Measurements from ENCODE around the gene KDM4D.
"Not testable (repeated sequence)": the region's sequence is repeated elsewhere in the genome, so short reads cannot be mapped to it uniquely, and the experiment has no call there.

Gene KDM4D

GRCh38 chr11:94973099-94973968 is at the start of gene KDM4D, which contains the start of gene CWC15:
KDM4D (plus strand) TSS chr11:94973709; CDS start chr11:94997373, 23,664 bp downstream.
CWC15 (minus strand) TSS chr11:94973556; CDS start chr11:94972185, 1,371 bp downstream.
- peak; percentile 93 to 94 for DNase-seq

- no peak for DNase-seq
These were observed 49.3 kb upstream of the KDM4D start for GRCh38 chr11:94924171-94924572.

DNA sequence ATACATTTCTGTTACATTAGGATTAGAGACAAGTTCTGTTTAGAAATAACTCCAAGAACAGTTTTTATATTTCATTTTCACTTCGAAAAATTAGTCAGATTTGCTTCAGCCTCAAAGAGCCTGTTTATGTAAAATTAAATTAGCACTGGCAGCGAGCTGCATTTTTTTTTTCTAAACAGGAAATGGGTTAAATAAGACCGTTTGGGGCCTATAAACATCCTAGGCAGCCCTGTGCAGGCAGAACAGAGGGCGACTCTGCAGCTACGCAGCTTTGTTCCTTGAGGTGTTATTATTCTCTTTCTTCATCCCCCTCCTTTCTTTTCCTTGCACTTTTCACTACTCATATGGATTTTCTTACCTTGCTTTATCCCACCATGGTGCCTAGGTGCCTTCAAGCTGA is 48.9 kb upstream of the KDM4D start:
- no peak for DNase-seq

DNA sequence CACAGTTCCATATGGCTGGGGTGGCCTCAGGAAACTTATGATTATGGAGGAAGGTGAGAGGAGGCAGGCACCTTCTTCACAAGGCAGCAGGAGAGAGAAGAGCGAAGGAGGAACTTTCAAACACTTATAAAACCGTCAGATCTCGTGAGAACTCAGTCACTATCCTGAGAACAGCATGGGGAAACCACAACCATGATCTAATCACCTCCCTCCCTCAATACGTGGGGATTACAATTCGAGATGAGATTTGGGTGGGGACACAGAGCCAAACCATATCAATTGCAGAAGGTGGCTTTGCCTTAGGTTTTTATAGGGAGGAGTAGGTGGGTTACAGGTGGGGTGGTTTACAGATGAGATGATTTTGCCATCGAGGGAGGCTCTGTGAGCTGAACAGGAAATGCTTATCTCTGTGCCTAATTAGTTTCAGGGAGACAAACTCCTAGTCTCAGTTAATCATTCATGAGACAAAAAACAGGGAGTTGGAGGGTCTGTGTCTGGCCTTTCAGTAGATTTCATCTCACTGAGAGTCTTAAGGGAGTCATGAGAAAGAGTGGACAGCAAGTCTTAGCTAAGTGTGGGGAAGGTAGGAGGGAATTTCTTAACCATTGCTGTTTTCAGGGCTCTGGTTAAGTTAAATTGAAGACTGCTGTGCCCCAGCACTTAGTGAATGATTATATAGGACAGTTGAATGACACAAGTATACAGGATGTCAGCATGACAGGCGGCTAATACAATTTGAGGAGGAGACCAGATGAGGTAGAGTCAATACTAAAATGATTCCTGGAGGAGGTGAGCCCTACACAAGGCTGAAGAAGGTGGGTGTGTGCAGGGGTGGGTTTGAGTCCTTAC is 47.9 kb upstream of the KDM4D start:
- DNase-seq: no peak

GRCh38 chr11:94926271-94926625 is 47.3 kb upstream of the KDM4D start:
- no peak for DNase-seq

DNA sequence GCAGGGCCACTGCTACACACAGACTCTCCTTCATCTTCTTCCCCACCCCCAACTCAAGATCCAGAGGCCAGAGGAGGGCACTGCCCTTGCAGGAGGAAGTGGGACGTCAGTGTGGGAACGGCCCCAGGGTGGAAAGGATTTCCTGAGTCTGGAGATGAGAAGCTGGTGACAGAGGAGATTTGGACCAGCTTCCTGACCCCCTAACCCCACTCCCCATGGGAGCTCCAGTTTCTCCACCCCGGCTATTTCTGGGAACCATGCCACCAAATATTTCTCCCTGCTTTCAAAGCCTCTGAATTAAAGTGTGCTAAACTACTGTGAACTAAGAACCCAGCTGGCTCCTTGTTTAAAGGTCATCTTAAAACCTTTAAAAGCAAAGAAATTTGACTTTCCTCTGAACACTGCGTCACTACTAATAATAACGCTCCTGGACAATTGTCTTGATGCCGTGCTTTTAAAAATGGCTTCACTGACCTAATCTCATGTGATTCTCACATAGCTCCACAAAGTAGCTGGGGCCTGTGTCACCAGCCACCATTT is 46.7 kb upstream of the KDM4D start:
- no peak for DNase-seq

- no peak for DNase-seq
These were observed 45.2 kb upstream of the KDM4D start for GRCh38 chr11:94928117-94928990.

DNA sequence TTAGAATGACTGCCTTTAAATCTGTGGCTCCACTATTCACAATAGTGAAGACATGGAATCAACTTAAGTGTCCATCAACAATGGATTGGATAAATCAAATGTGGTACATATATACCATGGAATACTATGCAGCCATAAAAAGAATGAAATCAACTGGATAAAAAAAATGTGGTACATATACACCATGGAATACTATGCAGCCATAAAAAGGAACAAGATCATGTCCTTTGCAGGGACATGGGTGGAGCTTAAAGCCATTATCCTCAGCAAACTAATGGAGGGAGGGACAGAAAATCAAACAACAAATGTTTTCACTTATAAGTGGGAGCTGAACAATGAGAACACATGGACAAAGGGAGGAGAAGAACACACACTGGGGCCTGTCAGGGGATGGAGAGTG is 41.4 kb upstream of the KDM4D start:
- not testable (repeated sequence) for DNase-seq

GRCh38 chr11:94932503-94932902 is 41.0 kb upstream of the KDM4D start:
- no peak for DNase-seq

DNA sequence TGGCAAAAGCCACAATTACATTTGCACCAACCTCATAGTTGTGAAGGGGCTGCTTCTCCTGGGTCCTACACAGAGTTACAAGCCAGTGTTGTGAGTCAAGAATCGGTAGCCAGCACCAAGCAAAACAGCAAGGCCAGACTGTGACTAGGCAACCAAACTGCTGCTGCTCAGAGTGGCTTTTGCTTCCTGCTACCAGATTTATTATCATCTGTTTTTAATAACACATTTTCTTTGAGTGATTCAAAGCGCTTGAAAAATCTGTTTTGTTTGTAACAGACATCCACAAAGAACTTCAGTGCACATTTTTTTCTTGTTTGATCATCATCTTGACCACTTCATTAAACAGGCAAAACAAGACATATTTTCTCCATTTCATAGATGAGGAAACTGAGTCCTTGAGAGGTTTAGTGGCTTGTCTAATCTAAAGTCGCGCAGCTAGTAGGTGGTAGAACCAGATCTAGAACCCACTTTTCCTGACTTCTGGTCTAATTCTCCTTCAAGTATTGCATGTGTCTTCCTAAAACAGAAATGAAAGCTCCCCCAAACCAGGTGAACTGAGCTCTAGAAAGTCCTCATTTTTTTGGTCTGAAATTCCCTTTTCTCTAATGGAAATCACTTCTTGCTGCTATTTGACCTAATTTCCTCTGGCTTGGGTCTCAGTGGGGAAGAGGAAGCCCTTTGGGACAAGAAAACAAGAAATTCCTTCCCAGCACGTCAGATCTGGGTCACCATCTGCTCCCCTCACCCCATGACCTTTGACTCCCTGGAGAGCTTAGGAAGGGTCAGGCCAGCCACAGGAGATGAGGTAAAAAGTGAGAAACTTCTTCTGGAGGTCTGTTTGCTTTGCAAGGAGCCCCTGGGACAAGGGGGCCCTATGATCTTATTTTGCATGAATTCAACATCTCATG is 40.0 kb upstream of the KDM4D start:
- no peak for DNase-seq

GRCh38 chr11:94934362-94934761 is 39.1 kb upstream of the KDM4D start:
- no peak for DNase-seq

DNA sequence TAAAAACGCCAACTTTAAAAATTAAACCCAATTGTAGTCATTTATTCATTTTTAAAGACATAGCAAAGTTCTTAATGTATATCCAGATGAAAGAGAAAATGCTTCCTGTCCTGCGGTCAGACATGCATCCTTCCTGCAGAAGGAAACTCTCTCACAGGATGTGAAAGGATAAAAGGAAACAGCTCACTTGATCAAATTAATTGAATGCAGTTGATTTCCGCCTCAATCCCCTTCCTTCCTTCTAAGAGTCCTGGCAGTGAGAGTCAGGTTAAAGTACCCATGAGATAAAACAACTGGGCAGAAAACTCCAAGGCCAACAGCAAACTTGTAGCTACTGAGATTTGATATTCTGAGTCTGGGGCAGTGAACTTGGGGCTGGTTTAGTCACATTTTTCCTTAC is 38.7 kb upstream of the KDM4D start:
- DNase-seq: no peak

GRCh38 chr11:94938095-94939055 is 35.1 kb upstream of the KDM4D start:
- no peak for DNase-seq

- DNase-seq: no peak
These were observed 34.2 kb upstream of the KDM4D start for GRCh38 chr11:94939346-94939745.

DNA sequence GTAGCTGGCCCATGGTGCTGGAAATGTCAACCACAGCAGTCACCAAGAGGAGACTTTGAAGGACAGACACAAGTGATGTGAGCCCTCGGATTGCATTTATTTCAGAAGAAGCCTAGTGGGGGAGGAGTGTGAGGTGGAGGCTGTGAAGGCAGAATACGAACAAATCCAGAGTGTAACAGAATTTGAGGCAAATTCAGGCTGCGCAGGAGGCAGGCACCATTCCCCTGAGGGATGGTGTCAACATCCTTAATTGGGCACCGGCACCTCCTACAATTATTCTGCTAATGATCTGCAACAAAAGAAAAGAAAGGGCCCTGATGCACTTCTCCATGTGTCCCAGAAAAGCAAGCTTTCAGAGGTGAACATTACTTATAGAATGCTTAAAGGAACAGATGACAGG is 32.4 kb upstream of the KDM4D start:
- no peak for DNase-seq

- no peak for DNase-seq
These were observed 26.7 kb upstream of the KDM4D start for GRCh38 chr11:94946812-94947211.

DNA sequence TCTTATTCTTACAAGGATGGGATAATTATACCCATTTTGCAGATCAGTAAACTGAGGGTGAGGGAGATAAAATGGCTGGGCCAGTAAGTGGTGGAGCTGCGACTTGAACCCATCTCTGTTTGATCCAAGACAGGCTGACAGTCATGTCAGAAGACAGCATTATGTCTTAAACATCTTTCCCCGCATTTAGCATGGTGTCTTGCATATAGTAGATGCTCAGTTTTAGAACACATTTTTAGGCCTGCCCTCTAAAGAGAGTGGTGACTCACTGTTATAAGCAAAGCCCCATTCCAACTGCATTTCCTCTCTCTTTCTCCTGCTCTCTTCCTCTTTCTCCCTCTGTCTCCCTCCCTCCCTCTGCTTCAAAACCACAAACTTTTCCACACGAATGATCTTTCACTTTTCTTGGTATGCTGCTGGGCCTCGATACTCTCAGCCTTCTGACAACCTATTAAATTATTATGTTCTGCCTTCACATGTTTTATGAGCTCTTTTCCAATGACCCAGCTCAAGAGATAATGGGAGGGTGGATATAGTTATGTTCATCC is 25.4 kb upstream of the KDM4D start:
- no peak for DNase-seq

- no peak for DNase-seq
These were observed 18.8 kb upstream of the KDM4D start for GRCh38 chr11:94954753-94955152.

- no peak for DNase-seq
These were observed 16.5 kb upstream of the KDM4D start for GRCh38 chr11:94956963-94957362.

GRCh38 chr11:94958121-94958696 is 15.3 kb upstream of the KDM4D start:
- no peak for DNase-seq
